KMS-11 (cell line): ENCODE data around the gene SETD4.

Source experiments
- H2AFZ ChIP-seq: fragments of 200-600 bp; sonication (generic); 2 replicates; pipeline ENCODE4 v1.6.1; 2016; ENCODE audit warnings: antibody characterized with exemption, mixed run types, low read depth
- H3K27ac ChIP-seq: fragments of 200-600 bp; sonication (generic); 2 replicates; pipeline ENCODE4 v1.6.1; 2016; ENCODE audit warnings: mild to moderate bottlenecking, mixed run types
- H3K27me3 ChIP-seq: fragments of 200-600 bp; sonication (generic); 2 replicates; pipeline ENCODE4 v1.6.1; 2017; ENCODE audit warnings: mild to moderate bottlenecking, low read depth, mixed run types, moderate library complexity; ENCODE audit not compliant: insufficient read depth
- H3K36me3 ChIP-seq: fragments of 200-600 bp; sonication (generic); 2 replicates; pipeline ENCODE4 v1.6.1; 2017; ENCODE audit warnings: mild to moderate bottlenecking, mixed run types; ENCODE audit not compliant: insufficient read depth
- H3K4me1 ChIP-seq: fragments of 200-600 bp; sonication (generic); 2 replicates; pipeline ENCODE4 v1.6.1; 2016; ENCODE audit warnings: mild to moderate bottlenecking, low read depth, mixed run types; ENCODE audit not compliant: poor library complexity, severe bottlenecking
- H3K4me2 ChIP-seq: fragments of 200-600 bp; sonication (generic); 2 replicates; pipeline ENCODE4 v1.7.0; 2016; ENCODE audit warnings: mild to moderate bottlenecking, mixed run types
- H3K4me3 ChIP-seq: fragments of 200-600 bp; sonication (generic); IDR thresholded peaks from 2 replicates; pipeline ENCODE4 v1.6.1; 2017; ENCODE audit warnings: low read depth, low read length, mixed read lengths; ENCODE audit not compliant: insufficient read depth
- H3K79me2 ChIP-seq: fragments of 200-600 bp; sonication (generic); 2 replicates; pipeline ENCODE4 v1.6.1; 2016; ENCODE audit warnings: low read depth, mixed run types; ENCODE audit not compliant: insufficient read depth
- H3K9ac ChIP-seq: fragments of 200-600 bp; sonication (generic); 2 replicates; pipeline ENCODE4 v1.6.1; 2016; ENCODE audit warnings: mild to moderate bottlenecking, mixed run types
- H4K20me1 ChIP-seq: fragments of 200-600 bp; sonication (generic); 2 replicates; pipeline ENCODE4 v1.6.1; 2016; ENCODE audit warnings: mild to moderate bottlenecking, mixed run types; ENCODE audit not compliant: insufficient read depth
- CTCF ChIP-seq: fragments of 200-600 bp; sonication (generic); conservative IDR thresholded peaks from 2 replicates; pipeline ENCODE4 v1.6.1; 2017; ENCODE audit warnings: low read depth, mild to moderate bottlenecking, antibody characterized with exemption, low read length, moderate library complexity, mixed read lengths

The SETD4 gene

DNA sequence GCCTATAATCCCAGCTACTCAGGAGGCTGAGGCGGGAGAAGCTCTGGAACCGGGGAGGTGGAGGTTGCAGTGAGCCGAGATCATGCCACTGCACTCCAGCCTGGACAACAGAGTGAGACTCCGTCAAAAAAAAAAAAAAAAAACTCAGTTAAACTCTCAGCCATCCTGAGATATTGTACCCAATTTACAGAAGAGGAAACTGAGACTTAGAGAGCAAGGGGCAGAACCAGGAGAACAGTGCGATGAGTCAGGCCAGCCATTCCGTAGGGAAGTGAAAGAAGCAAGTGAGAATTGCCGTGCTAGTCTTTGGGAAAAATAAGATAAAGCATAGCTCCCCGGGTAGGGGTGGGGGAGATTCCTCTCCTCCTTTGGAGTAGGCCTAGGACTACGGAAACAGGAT is 69.7 kb downstream of the SETD4 start:
- no peak overlapping the region for H2AFZ ChIP-seq
- H3K9ac ChIP-seq: no peak overlapping the region
- peaks cover 16% of the 10 kb centered on the region for H3K4me1 ChIP-seq
- H3K36me3 ChIP-seq: no peaks in the 10 kb centered on the region
- no peaks in the 10 kb centered on the region for H3K79me2 ChIP-seq
- H3K4me3 ChIP-seq: no peak overlapping the region
- no peaks in the 10 kb centered on the region; the same call in 1 of the 2 replicates for H3K27me3 ChIP-seq
- no peak for TF ChIP-seq CTCF
- H3K4me2 ChIP-seq: no peak overlapping the region
- no peak overlapping the region for H3K27ac ChIP-seq
- no peaks in the 10 kb centered on the region for H4K20me1 ChIP-seq

DNA sequence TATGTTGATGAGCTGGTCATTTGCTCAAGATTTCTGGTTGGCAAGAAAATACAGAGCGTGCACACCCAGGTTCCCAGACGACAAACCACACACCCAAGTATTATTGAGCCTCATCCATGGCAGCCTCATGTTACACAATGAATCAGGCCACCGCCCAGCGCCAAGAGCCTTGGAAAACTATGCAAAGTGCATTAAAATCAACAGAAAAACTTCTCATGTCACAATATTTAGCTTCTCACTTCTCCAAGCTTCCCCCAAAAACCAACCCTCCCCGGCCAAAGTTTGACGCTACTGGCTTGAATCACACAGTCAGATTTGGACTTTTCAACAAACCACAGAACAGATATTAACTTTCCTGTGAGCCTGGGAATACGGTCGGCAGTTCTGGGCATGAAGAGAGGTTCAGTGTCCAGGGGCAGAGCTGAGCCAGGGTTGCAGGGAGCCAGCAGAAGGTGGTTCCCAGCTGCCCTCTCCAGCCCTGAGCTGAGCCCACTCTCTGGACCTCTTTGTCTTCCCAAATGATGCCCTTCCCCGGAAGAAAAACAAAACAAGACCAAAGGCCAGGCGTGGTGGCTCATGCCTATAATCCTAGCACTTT is 71.1 kb downstream of the SETD4 start:
- peaks cover 2% of the 10 kb centered on the region for H3K4me1 ChIP-seq
- no peaks in the 10 kb centered on the region for H3K36me3 ChIP-seq
- H3K4me3 ChIP-seq: no peak overlapping the region
- no peak overlapping the region for H2AFZ ChIP-seq
- H3K4me2 ChIP-seq: no peak overlapping the region
- H3K79me2 ChIP-seq: no peaks in the 10 kb centered on the region
- no peaks in the 10 kb centered on the region; the same call in 1 of the 2 replicates for H3K27me3 ChIP-seq
- no peaks in the 10 kb centered on the region for H4K20me1 ChIP-seq
- H3K27ac ChIP-seq: no peak overlapping the region
- H3K9ac ChIP-seq: no peak overlapping the region
- TF ChIP-seq CTCF: no peak

DNA sequence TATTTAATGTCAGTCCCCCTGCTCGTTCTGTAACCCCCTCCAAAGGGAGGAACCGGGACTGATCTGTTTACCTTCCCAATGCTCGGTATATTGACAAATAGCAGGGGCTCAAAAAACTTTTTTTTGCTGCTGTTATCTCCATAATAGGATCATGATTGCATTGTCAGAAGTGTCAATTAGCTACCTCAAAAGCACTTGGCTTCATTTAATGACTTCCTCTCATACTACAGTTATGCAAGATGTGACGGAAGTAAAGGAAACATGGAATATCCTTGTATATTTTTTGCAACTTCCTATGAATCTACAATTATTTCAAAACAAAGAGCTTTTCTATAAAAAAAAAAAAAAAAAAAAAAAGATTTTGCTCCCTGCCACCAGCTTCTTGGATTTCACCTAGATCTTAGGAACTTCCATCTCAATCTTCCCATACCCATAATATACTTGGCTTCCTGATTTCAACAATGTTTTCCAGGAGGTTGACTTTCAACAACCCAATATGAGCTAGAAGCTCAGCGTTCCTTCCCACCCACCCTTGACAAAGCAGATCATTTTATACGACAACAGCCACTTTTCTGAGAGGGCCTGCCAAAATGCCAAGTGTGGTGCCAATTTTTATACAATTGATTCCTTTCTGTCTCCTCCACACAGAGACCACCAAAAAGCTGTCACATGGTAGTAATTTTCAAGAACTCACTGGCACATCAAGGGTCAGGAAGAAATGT is 71.7 kb downstream of the SETD4 start:
- Histone ChIP-seq H3K4me1 (no peaks in the 10 kb centered on the region), H3K4me2 (no peak overlapping the region), H3K36me3 (no peaks in the 10 kb centered on the region), H3K27ac (no peak overlapping the region), H3K4me3 (no peak overlapping the region), H3K27me3 (no peaks in the 10 kb centered on the region), H3K9ac (no peak overlapping the region), H4K20me1 (no peaks in the 10 kb centered on the region), H2AFZ (no peak overlapping the region), H3K79me2 (no peaks in the 10 kb centered on the region)
- no peak for TF ChIP-seq CTCF

DNA sequence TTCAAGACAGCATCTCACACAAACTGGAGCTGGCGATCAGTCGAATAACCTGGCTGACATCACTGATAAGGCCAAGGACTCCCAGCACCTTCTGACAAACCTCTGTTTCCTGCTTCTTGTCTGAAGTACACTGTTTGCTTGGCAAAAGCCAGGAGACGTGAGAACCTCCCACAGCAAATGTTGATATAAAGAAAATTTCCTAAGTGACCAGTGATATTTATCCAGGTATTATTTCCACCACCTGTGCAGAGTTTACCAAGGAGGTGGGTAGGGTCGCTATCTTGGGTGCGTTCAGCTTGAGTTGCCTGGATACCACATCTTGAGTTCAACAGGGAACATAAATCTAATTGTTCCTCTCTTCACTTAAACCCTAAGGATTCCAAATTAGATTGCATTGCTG is 72.9 kb downstream of the SETD4 start:
- H3K36me3 ChIP-seq: no peaks in the 10 kb centered on the region
- no peak overlapping the region for H3K4me2 ChIP-seq
- H3K27ac ChIP-seq: no peak overlapping the region
- H2AFZ ChIP-seq: no peak overlapping the region
- no peak overlapping the region for H3K9ac ChIP-seq
- H3K4me1 ChIP-seq: no peaks in the 10 kb centered on the region
- no peak overlapping the region for H3K4me3 ChIP-seq
- H3K27me3 ChIP-seq: no peaks in the 10 kb centered on the region
- no peaks in the 10 kb centered on the region for H3K79me2 ChIP-seq
- TF ChIP-seq CTCF: no peak
- no peaks in the 10 kb centered on the region for H4K20me1 ChIP-seq
